GM21423 (cell line): Measurements from ENCODE around the gene PDZD7.
A peak's percentile ranks its signal among the peaks of the same experiment; 100 is the strongest.

Experiments
- ATAC-seq: cut with Tn5 transposase; IDR thresholded peaks from one replicate; pipeline ENCODE4 v1.9.1; 2021; ENCODE audit warnings: mild to moderate bottlenecking, moderate library complexity; ENCODE audit not compliant: unreplicated experiment

Gene PDZD7

DNA sequence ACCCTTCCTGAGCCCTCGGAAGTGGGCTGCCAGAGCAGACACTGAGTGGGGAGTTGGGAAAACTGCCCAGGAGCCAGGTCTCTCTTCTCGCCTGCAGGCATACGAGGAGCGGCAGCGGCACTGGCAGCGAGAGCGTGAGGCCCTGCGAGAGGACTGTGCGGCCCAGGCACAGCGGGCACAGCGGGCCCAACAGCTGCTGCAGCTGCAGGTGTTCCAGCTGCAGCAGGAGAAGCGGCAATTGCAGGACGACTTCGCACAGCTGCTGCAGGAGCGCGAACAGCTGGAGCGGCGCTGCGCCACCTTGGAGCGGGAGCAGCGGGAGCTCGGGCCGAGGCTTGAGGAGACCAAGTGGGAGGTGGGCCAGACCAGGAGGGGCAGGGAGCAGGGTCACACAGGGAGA is 25.6 kb downstream of the PDZD7 start:
- ATAC-seq, result no peak

DNA sequence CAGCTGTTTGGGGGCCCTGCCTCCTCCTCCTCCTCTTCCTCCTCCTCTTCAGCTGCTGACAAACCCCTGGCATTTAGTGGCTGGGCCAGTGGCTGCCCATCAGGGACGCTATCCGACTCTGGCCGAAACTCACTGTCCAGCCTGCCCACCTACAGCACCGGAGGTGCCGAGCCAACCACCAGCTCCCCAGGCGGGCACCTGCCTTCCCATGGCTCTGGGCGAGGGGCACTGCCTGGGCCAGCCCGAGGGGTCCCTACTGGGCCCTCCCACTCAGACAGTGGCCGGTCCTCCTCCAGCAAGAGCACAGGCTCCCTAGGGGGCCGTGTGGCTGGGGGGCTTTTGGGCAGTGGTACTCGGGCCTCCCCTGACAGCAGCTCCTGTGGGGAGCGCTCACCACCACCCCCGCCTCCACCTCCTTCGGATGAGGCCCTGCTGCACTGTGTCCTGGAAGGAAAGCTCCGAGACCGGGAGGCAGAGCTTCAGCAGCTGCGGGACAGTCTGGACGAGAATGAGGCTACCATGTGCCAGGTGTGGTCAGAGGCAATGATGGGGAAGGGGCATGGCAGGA is 27.2 kb downstream of the PDZD7 start:
- ATAC-seq, result no peak

DNA sequence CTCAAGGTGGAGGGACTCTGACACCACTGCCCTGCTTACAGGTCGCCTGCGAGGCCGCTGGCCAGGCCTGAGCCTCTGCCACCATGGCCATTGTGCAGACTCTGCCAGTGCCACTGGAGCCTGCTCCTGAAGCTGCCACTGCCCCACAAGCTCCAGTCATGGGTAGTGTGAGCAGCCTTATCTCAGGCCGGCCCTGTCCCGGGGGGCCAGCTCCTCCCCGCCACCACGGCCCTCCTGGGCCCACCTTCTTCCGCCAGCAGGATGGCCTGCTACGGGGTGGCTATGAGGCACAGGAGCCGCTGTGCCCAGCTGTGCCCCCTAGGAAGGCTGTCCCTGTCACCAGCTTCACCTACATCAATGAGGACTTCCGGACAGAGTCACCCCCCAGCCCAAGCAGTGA is 28.5 kb downstream of the PDZD7 start:
- ATAC-seq, result no peak

- no peak for ATAC-seq
These were observed 29.3 kb downstream of the PDZD7 start for GRCh38 chr10:101001659-101002035.

DNA sequence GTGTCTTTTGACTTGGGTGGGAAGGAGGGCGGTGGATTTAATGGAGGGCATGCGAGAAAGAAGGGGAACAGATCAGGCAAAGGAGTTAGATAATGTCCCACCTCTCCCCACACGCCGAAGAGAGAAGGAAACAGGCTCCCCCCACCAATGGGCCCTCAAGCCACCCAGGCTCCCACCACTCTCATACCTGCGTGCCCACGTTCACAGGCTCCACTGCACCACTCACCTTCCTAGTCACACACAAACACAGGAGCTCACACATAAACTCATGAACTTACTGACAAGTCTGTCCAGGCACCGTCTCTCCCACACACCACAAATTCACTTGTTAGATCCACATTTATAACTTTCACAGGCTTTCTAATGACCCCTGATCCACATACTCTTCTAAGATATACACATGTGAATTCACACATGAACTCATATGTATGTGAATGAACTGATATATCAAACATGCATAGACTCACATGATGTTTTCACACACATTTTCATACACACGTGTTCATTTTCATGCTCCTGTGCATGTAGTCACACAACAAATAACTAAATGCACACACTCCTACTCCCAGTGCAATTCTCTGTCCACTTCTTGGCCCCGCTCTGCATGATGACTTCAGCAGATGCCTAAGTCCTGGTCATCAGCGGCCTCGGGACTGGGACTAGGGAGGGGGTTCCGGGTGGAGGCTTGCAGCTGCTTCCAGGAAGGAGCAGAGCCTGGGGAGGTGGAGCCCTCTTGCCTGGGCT is 29.8 kb downstream of the PDZD7 start:
- no peak for ATAC-seq

DNA sequence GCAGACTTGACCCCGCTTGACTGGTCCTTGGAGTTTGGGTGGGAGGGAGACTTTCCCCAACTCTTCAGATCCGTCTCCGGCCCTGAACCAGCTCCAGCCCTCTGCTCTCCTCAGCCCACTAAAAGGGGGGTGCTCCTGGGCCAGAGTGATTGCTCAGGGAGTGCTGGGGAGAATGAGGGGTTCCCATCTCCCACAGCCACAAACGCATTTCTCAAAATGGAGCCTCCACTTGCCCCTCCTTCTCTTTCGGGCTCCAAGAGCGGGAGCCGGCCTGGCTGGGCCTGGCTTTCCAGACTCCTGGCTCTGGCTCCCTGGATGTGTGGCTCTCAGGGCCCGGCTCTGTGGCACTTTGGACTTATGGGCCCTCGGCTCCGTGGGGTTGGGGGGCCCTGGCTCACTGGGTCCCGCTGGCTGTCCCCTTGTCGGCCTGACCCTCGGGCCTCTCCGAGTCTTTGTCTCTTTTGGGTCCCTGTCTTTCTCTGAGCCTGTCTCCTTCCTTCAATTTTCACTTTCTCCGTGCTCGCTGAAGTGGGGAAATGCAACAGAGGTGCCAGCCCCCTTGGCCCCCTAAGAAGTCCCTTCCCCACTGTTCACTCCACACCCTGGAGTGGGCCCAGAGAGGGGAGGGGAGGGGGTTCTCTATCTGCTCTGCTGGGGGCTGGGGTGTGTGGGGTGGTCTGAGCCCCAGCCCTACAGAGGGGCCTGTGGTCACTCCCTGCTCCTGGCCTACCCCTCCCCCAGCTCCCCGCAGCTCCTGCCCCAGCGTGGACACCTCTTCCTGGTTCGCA is 30.6 kb downstream of the PDZD7 start:
- no peak for ATAC-seq

DNA sequence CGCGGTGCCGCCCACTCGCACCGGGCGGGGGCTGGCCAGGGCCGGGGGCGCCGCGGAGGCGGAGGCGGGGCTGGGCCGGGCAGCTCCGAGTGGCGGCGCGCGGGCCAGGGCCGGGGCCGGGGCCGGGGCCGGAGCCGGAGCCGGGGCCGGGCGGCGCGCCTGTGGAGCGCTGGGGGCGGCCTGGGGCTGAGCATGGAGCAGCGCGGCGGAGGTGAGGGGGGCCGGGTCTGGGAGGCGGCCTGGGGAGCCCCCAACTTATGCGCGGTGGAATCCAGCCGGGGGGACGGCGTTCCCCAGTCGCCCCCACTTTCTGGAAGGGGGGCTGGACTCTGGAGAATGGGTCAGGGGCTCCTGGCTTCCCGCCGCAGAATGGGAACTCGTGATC is 31.2 kb downstream of the PDZD7 start, which contains the start of gene LZTS2:
Gene LZTS2, plus strand, starts transcription at position 67 of the 385 bp plus-strand sequence. CDS start 2,731 bp downstream, outside the sequence.
- no peak for ATAC-seq

GRCh38 chr10:100998991-100999741 is 31.8 kb downstream of the PDZD7 start:
- peak; percentile 42 for ATAC-seq

- ATAC-seq, result peak; percentile 18
These were observed 32.5 kb downstream of the PDZD7 start for GRCh38 chr10:100998183-100998990.

GRCh38 chr10:100997360-100998182 is 33.4 kb downstream of the PDZD7 start:
- peak; percentile 29 for ATAC-seq

DNA sequence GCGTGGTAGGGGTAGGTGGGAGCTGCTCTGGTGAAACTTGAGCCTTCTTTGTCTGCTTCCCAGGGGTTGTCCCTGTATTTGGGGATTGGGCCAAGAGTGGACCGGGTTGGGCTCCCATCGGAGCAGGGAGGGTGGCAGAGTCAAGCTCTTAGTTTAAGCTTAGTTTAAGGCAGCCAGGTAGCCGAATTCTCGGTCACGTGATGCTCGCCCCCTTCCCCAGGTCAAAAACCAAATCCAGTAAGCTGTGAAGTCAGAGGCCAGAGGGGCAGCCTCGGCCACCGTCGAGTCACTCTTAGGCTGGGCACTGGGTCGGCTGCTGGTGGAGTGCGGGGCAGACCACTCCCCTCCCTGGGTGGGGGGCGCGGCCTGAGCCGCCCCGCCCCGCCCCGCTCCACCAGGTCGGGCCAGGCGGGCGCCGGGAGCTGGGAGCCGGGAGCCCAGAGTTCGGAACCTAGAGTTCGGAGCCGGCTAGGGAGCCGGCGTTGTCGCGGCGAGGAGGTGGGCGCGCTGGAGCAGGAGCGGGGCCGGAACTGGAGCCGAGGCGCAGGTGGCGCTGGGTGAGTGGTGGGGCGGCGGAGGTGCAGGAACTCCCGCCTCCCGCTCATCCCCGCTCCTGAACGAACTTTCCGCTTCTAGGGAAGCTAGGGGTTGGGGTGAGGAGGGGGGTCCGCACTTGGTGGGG is 34.1 kb downstream of the PDZD7 start:
- no peak for ATAC-seq

GRCh38 chr10:100995181-100995580 is 35.7 kb downstream of the PDZD7 start:
- ATAC-seq, result no peak

DNA sequence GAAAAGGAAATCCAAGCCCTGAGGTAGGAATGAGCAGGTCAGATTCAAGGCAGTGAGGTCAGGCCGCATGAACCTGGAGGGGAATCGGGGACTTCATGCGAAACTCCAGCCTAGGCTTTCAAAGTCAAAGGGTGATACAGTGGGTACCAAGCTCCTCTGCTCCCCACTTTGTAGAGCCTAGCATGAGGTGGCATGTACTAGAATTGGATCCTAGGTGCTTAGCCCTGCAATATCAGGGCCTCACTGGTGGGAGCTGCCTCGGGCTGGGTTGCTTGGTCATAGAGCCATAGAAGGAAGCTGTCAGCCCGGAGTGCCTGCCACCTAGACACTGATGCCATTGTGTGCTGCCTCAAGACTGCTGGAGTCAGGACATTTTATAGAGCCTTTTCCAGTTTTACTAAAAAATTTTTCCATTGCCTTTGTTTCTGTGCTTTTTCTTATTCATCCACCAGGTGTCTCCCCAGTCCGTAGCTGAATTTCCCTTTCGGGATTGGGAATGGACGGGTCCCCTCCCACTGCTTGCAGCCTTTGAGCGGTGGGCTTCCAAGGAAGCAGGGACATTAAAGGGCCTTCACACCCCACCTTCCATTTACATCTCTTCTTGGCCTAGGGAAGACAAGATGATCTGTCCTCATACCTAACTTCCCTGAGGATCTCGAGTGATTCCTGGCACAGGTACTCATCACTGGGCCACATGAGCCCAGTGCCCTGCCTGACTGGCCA is 36.8 kb downstream of the PDZD7 start:
- no peak for ATAC-seq

- no peak for ATAC-seq
These were observed 41.8 kb downstream of the PDZD7 start for GRCh38 chr10:100989088-100989487.

DNA sequence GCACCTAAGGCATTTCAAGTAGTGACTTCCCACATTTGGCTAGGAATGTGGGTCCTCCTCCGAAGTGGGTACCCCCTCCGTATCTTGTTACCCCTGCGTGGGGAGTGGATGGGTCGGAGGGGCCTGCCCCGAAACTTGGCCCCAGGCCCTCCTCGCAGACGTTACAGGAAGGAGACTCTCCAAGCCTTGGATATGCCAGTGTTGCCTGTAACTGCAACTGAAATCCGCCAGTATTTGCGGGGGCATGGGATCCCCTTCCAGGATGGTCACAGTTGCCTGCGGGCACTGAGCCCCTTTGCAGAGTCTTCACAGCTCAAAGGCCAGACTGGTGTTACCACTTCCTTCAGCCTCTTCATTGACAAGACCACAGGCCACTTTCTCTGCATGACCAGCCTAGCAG is 42.8 kb downstream of the PDZD7 start:
- no peak for ATAC-seq

DNA sequence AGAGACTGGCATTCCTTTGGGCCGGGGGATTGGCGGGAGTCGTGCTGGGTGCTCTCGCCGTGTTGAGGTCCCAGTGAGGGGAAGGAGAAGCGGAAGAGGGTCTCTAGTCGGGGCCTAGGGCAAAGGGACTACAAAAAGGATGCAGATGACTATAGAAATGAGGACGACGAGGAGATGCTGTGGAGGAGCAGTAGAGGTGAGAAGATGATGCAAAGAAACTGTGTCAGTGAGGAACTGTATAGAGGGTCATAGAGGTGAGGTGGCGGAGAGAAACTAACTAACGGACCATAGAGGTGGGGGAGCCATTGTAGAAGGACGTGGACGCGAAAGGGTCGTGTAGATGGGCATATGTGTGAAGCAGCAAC is 43.3 kb downstream of the PDZD7 start:
- ATAC-seq, result no peak

DNA sequence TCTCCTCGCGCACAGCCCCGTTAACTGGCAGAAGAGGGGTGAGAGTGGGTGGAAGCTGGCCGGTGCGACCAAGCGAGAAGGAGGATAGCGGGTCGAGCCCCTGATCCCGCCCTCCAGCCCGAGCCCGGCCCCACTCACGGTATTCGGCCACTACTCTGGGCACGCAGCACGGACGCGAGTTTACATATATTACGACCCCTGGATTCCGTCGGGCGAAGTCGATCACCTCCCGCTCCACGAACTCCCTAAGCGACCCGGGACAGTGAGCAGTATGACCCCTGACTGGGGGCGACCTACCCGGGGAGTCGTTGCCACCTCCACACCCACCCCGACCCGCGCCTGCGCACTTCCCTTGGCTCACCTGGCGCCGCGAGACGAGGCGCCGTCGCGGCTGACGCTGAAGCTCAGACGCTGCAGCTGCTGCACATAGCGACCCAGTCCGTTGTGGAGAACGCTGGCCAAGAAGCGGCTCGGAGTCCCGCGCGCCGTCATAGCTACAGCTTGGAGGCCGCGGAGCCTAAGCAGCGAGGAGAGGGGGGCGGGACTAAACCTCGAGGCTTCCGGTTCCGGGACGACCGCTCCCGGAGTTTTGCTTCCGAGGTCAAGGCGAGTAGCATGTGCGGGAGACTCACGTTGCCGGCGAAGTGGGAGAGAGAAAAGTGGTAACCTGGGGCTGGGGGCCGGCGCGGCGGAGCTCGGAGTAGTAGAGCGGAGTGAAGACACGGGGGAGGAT is 43.8 kb downstream of the PDZD7 start, which contains the start of the genes MRPL43 and TWNK:
Gene MRPL43, minus strand, starts transcription at position 546 of the 733 bp plus-strand sequence. Its CDS starts 54 bp downstream, at position 492.
Gene TWNK, plus strand, starts transcription at position 592 of the 733 bp plus-strand sequence. CDS start 668 bp downstream, outside the sequence.
- ATAC-seq, result peak; percentile 80

DNA sequence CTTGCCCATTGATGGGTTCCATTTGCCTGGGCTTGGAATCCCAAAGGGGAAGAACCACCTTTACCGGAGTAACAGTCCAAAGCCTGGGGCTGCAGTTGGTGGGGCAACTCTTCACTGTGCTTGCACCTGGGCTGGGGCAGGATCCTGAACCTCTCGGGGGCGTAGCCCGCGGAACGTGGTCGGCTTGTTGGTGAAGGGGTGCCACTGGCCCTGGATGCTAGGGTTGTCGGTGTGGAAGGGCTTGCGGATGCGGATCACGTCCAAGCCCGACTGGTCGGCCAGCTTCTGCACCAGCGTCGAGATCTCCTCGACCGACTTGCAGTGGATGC is 44.3 kb downstream of the PDZD7 start:
- ATAC-seq, result no peak
